DOHH2 (cell line): ENCODE results near the gene RPRD1B.
A peak's percentile ranks its signal among the peaks of the same experiment; 100 is the strongest.

ENCODE experiments used
- H3F3A ChIP-seq: fragments of 200-600 bp; sonication (generic), shearing (Covaris generic); 2 replicates; pipeline ENCODE4 v1.6.0; 2016; ENCODE audit warnings: antibody characterized with exemption, mild to moderate bottlenecking; ENCODE audit not compliant: control insufficient read depth, insufficient read depth
- H3K27ac ChIP-seq: fragments of 200-600 bp; sonication (generic); 2 replicates; pipeline ENCODE4 v1.5.1; 2014; ENCODE audit warnings: low read depth, mild to moderate bottlenecking, low read length, moderate library complexity
- H3K27me3 ChIP-seq: fragments of 200-600 bp; sonication (generic); 2 replicates; pipeline ENCODE4 v1.6.1; 2014; ENCODE audit warnings: mild to moderate bottlenecking, low read length, mixed read lengths; ENCODE audit not compliant: control insufficient read depth
- H3K36me3 ChIP-seq: fragments of 200-600 bp; sonication (generic); 2 replicates; pipeline ENCODE4 v1.6.1; 2014; ENCODE audit warnings: mild to moderate bottlenecking, low read length, moderate library complexity, mixed read lengths; ENCODE audit not compliant: control insufficient read depth
- H3K4me1 ChIP-seq: fragments of 200-600 bp; sonication (generic); 2 replicates; pipeline ENCODE4 v1.6.1; 2014; ENCODE audit warnings: mild to moderate bottlenecking, low read length, mixed read lengths; ENCODE audit not compliant: control insufficient read depth
- H3K4me2 ChIP-seq: fragments of 200-600 bp; sonication (generic); 2 replicates; pipeline ENCODE4 v1.6.0; 2014; ENCODE audit warnings: mild to moderate bottlenecking, low read length, moderate library complexity
- H3K4me3 ChIP-seq: fragments of 200-600 bp; sonication (generic); 2 replicates; pipeline ENCODE4 v1.5.1; 2014; ENCODE audit warnings: mild to moderate bottlenecking, low read length, mixed read lengths
- H3K79me2 ChIP-seq: fragments of 200-600 bp; sonication (generic); 2 replicates; pipeline ENCODE4 v1.6.1; 2014; ENCODE audit warnings: mild to moderate bottlenecking, low read length, mixed read lengths; ENCODE audit not compliant: control insufficient read depth
- H3K9me2 ChIP-seq: fragments of 200-600 bp; sonication (generic); replicated peaks from 2 replicates; pipeline ENCODE4 v1.6.1; 2014; ENCODE audit warnings: mild to moderate bottlenecking, low read length, mixed read lengths; ENCODE audit not compliant: control insufficient read depth
- H3K9me3 ChIP-seq: fragments of 200-600 bp; sonication (generic); 2 replicates; pipeline ENCODE4 v1.6.1; 2014; ENCODE audit warnings: antibody characterized with exemption, low read length, mixed read lengths; ENCODE audit not compliant: control insufficient read depth, insufficient read depth
- H4K20me1 ChIP-seq: fragments of 200-600 bp; sonication (generic); 2 replicates; pipeline ENCODE4 v1.6.0; 2014; ENCODE audit warnings: low read depth, mild to moderate bottlenecking, antibody characterized with exemption, low read length, moderate library complexity; ENCODE audit not compliant: control insufficient read depth, insufficient read depth
- CTCF ChIP-seq: fragments of 200-600 bp; sonication (generic); IDR thresholded peaks from one replicate; pipeline ENCODE4 v1.5.1; 2014; ENCODE audit warnings: antibody characterized with exemption, mild to moderate bottlenecking, low read depth, low read length; ENCODE audit not compliant: poor library complexity, severe bottlenecking
- EZH2phosphoT487 ChIP-seq: fragments of 200-600 bp; sonication (generic); IDR thresholded peaks from 2 replicates; pipeline ENCODE4 v1.6.1; 2017; ENCODE audit warnings: borderline replicate concordance, mild to moderate bottlenecking, antibody characterized with exemption, low read length, moderate library complexity, mixed read lengths

The RPRD1B gene

GRCh38 chr20:38021087-38021772 is 12.3 kb upstream of the RPRD1B start:
- Histone ChIP-seq H3K4me2 (no peak overlapping the region), H3F3A (no peaks in the 10 kb centered on the region), H3K27me3 (no peaks in the 10 kb centered on the region), H3K36me3 (peaks cover 69% of the 10 kb centered on the region), H3K4me3 (no peak overlapping the region), H3K9me3 (no peaks in the 10 kb centered on the region), H3K27ac (no peak overlapping the region), H4K20me1 (peaks cover 2% of the 10 kb centered on the region; the same call in 1 of the 2 replicates), H3K4me1 (peaks cover 19% of the 10 kb centered on the region), H3K9me2 (no peaks in the 10 kb centered on the region), H3K79me2 (peaks cover 94% of the 10 kb centered on the region)
- TF ChIP-seq EZH2phosphoT487 (no peak), CTCF (no peak)

DNA sequence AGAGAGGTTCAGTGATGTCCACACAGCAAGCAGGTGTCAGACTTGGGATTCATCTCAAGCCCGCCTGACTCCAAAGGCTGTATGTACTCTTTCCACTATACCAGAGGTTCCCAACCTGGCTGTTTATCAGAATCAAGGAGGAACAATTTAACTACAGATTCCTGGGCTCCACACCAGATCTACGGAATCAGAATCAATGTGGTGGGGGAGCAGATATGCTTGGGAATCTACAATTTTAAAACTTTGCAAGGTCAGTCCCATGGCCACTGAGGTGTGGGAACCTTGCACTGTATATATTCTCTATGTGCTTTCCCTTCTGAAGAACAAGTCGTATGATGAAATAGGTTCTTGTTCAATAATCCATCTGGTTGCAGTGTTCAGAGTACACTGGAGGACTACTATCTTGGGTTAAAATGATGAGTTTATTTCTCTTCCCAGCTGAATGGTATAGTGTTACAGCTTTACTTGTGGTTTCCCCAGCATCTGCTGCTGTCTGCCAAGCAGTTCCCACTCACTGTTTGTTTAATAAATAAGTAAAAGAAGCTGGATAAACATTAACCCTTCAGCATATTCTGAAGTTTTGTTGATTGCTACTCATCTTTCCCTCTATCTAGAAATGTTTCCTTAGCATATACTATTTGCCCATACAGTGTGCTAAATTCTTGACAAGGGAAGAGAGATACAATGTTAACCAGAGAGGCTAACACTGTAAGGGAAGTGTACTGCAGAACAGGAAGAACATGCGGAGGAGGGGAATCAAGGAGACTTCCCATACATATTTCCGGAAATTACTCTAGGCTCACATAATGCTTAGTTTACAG is 10.2 kb upstream of the RPRD1B start:
- Histone ChIP-seq H4K20me1 (peaks cover 2% of the 10 kb centered on the region; the same call in 1 of the 2 replicates), H3K27ac (no peak overlapping the region; the same call in 1 of the 2 replicates), H3K27me3 (no peaks in the 10 kb centered on the region), H3K79me2 (peaks cover 98% of the 10 kb centered on the region), H3K9me2 (no peaks in the 10 kb centered on the region), H3K36me3 (peaks cover 58% of the 10 kb centered on the region), H3K4me3 (peak overlapping the region; percentile 40), H3K9me3 (no peaks in the 10 kb centered on the region), H3F3A (no peaks in the 10 kb centered on the region), H3K4me2 (peak overlapping the region; percentile 53), H3K4me1 (peaks cover 27% of the 10 kb centered on the region)
- TF ChIP-seq EZH2phosphoT487 (no peak), CTCF (no peak)

DNA sequence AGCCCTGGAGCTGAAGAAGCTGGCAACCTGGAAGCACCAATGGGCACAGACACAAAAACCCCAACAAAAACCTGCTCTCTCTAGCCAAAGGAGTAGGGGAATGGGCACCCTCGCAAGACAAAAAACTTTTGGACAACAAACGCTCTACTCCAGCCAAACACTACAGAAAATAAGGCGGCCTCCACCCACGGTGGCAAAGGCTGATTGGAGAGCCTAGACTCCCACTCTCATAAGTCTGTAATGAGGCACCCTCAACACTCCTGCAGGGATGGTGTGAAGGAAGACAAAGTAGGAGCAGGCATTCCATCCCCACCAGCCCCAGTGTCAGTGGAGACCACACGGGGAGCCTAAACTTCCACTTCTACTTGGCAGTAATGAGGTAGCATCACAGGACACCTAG is 9.1 kb upstream of the RPRD1B start:
- Histone ChIP-seq H3K36me3 (peaks cover 55% of the 10 kb centered on the region), H3K27ac (no peak overlapping the region), H3F3A (no peaks in the 10 kb centered on the region), H3K27me3 (no peaks in the 10 kb centered on the region), H3K79me2 (peaks cover 98% of the 10 kb centered on the region), H3K9me2 (no peaks in the 10 kb centered on the region), H3K9me3 (no peaks in the 10 kb centered on the region), H3K4me1 (peaks cover 27% of the 10 kb centered on the region), H4K20me1 (peaks cover 2% of the 10 kb centered on the region; the same call in 1 of the 2 replicates), H3K4me2 (0 out of 2 replicates have a peak overlapping the region, but pooled peaks have one; percentile 1), H3K4me3 (no peak overlapping the region)
- TF ChIP-seq EZH2phosphoT487 (no peak), CTCF (no peak)
